Liver (tissue), 9 donors: ENCODE results near the gene SERTAD3. TPM values are rescaled to one million over a fixed set of nuclear protein-coding genes. Genes with fewer than 3 reads are reported as not detected.

Experiments
- DNase-seq: peaks from one replicate; pipeline ENCODE4 v3.0.0-alpha.2; 2017; ENCODE audit warnings: low spot score
- H3K27ac ChIP-seq, 2 donors: one replicate each; pipeline ENCODE4 v1.7.0; 2013; ENCODE audit warnings: inconsistent platforms in 2 of 2, low read length in 2 of 2, control low read depth in 1 of 2, low read depth in 1 of 2, mild to moderate bottlenecking in 1 of 2
- H3K27me3 ChIP-seq, 4 donors: one replicate each; pipeline versions ENCODE4 v1.6.1 to v1.7.0; 2013; ENCODE audit warnings: low read length in 3 of 4, inconsistent platforms in 1 of 4, mild to moderate bottlenecking in 1 of 4, moderate library complexity in 1 of 4; ENCODE audit not compliant: control insufficient read depth in 4 of 4, insufficient read depth in 4 of 4
- H3K36me3 ChIP-seq, 4 donors: one replicate each; pipeline versions ENCODE4 v1.6.1 to v1.7.0; 2013; ENCODE audit warnings: low read length in 3 of 4, mild to moderate bottlenecking in 3 of 4, low read depth in 1 of 4, moderate library complexity in 1 of 4; ENCODE audit not compliant: control insufficient read depth in 4 of 4, insufficient read depth in 3 of 4
- H3K4me1 ChIP-seq, 4 donors: one replicate each; pipeline versions ENCODE4 v1.6.1 to v1.7.0; 2013; ENCODE audit warnings: low read length in 3 of 4, mild to moderate bottlenecking in 3 of 4, moderate library complexity in 1 of 4; ENCODE audit not compliant: control insufficient read depth in 4 of 4, insufficient read depth in 4 of 4
- H3K4me3 ChIP-seq, 3 donors: one replicate each; pipeline versions ENCODE4 v1.6.1 to v1.7.0; 2013; ENCODE audit warnings: low read length in 3 of 3, control low read depth in 1 of 3, low read depth in 1 of 3, mild to moderate bottlenecking in 1 of 3
- H3K9ac ChIP-seq, 2 donors: one replicate each; pipeline ENCODE4 v1.7.0; 2013; ENCODE audit warnings: low read length in 2 of 2, mild to moderate bottlenecking in 2 of 2, moderate library complexity in 2 of 2, control low read depth in 1 of 2, low read depth in 1 of 2
- H3K9me3 ChIP-seq, 4 donors: one replicate each; pipeline versions ENCODE4 v1.6.1 to v1.7.0; 2013; ENCODE audit warnings: low read length in 3 of 4; ENCODE audit not compliant: control insufficient read depth in 4 of 4
- ATF3 ChIP-seq: IDR thresholded peaks from 2 replicates; pipeline ENCODE4 v1.6.1; 2016; ENCODE audit warnings: antibody characterized with exemption
- CTCF ChIP-seq: fragments of 150-350 bp; IDR thresholded peaks from 2 replicates; pipeline ENCODE4 v1.5.1; 2017; ENCODE audit warnings: improper control_type of control experiment, low read depth, low read length; ENCODE audit not compliant: missing input control
- EGR1 ChIP-seq, 2 donors: IDR thresholded peaks; 2 replicates each; pipeline ENCODE4 v1.6.1; 2016 to 2018; ENCODE audit warnings: antibody characterized with exemption in 2 of 2, low read depth in 2 of 2
- FOXA1 ChIP-seq: IDR thresholded peaks from 2 replicates; pipeline ENCODE4 v1.6.1; 2016; ENCODE audit warnings: antibody characterized with exemption
- FOXA2 ChIP-seq: IDR thresholded peaks from 2 replicates; pipeline ENCODE4 v1.6.1; 2016; ENCODE audit warnings: antibody characterized with exemption
- GABPA ChIP-seq, 2 donors: IDR thresholded peaks in 1 of 2; conservative IDR thresholded peaks in 1 of 2; 2 replicates each; pipeline ENCODE4 v1.6.1; 2016; ENCODE audit warnings: antibody characterized with exemption in 2 of 2, mild to moderate bottlenecking in 1 of 2, moderate library complexity in 1 of 2
- HNF4A ChIP-seq, 2 donors: conservative IDR thresholded peaks; 2 replicates each; pipeline ENCODE4 v1.6.1; 2016; ENCODE audit warnings: antibody characterized with exemption in 2 of 2, mild to moderate bottlenecking in 2 of 2
- HNF4G ChIP-seq: IDR thresholded peaks from 2 replicates; pipeline ENCODE4 v1.6.1; 2016; ENCODE audit warnings: antibody characterized with exemption
- JUND ChIP-seq, 2 donors: IDR thresholded peaks; 2 replicates each; pipeline ENCODE4 v1.6.1; 2016; ENCODE audit warnings: antibody characterized with exemption in 2 of 2
- MAX ChIP-seq: IDR thresholded peaks from 2 replicates; pipeline ENCODE4 v1.6.1; 2016; ENCODE audit warnings: antibody characterized with exemption
- NR2F2 ChIP-seq: IDR thresholded peaks from 2 replicates; pipeline ENCODE4 v1.6.1; 2016; ENCODE audit warnings: antibody characterized with exemption
- RAD21 ChIP-seq, 2 donors: IDR thresholded peaks; 2 replicates each; pipeline ENCODE4 v1.6.1; 2016; ENCODE audit warnings: antibody characterized with exemption in 2 of 2, mild to moderate bottlenecking in 2 of 2
- REST ChIP-seq: IDR thresholded peaks from 2 replicates; pipeline ENCODE4 v1.6.1; 2016; ENCODE audit warnings: antibody characterized with exemption, mild to moderate bottlenecking
- RXRA ChIP-seq, 2 donors: IDR thresholded peaks; 2 replicates each; pipeline ENCODE4 v1.6.1; 2017 to 2018; ENCODE audit warnings: antibody characterized with exemption in 2 of 2, mild to moderate bottlenecking in 1 of 2
- SP1 ChIP-seq: IDR thresholded peaks from 2 replicates; pipeline ENCODE4 v1.6.1; 2018; ENCODE audit warnings: antibody characterized with exemption, mild to moderate bottlenecking
- TAF1 ChIP-seq: conservative IDR thresholded peaks from 2 replicates; pipeline ENCODE4 v1.6.1; 2016; ENCODE audit warnings: antibody characterized with exemption, mild to moderate bottlenecking
- YY1 ChIP-seq: IDR thresholded peaks from 2 replicates; pipeline ENCODE4 v1.6.1; 2016; ENCODE audit warnings: antibody characterized with exemption, mild to moderate bottlenecking
- ZBTB33 ChIP-seq: IDR thresholded peaks from 2 replicates; pipeline ENCODE4 v1.6.1; 2016; ENCODE audit warnings: antibody characterized with exemption
- WGBS: extraction: QIAGEN DNeasy Blood & Tissue Kit; methylation state at CpG from one replicate; pipeline ENCODE4 v1.1.7; 2013; 5-methylcytosine and 5-hydroxymethylcytosine counted together
- polyA plus RNA-seq, 2 donors: library from polyadenylated mRNA; stranded (reverse) in 1 of 2; unstranded in 1 of 2; fragments of 200-250 nt in 1 of 2; fragments of >200 nt in 1 of 2; fragmentation: Nextera tagmentation in 1 of 2; extraction: Ambion mirVana in 1 of 2; gene quantifications; one replicate each; pipeline versions ENCODE4 v1.2.1 to v1.2.3, GENCODE V29; 2013 to 2015
- total RNA-seq, 2 donors: library from RNA; depleted of rRNA; stranded (reverse); fragments of >200 nt; gene quantifications; one replicate each; pipeline ENCODE4 v1.2.3, GENCODE V29; 2014
- donor health status: healthy.
- donor health status: healthy.
- donor health status: healthy.
- donor health status: healthy.
- donor health status: healthy.

The SERTAD3 gene
- total and polyA plus RNA-seq, 4 donors, result 6.1 to 8.9 (median 6.9) TPM

GRCh38 chr19:40457953-40458596 is 13.9 kb upstream of the SERTAD3 start:
- Histone ChIP-seq H3K4me1 (peaks cover 0 to 17% (median 14%) of the 10 kb centered on the region in 4 donors), H3K9me3 (no peaks in the 10 kb centered on the region), H3K36me3 (peaks cover 2 to 14% (median 7%) of the 10 kb centered on the region in 4 donors), H3K4me3 (no peak overlapping the region), H3K9ac (no peak overlapping the region), H3K27ac (no peak overlapping the region), H3K27me3 (no peaks in the 10 kb centered on the region)
- TF ChIP-seq TAF1 (no peak), RAD21 (IDR thresholded peaks at IDR 0.05) (no peak), EGR1 (IDR thresholded peaks at IDR 0.05; ENCODE audit: low read depth in 2 of 2) (no peak), YY1 (no peak), RXRA (IDR thresholded peaks at IDR 0.05) (no peak), FOXA2 (no peak), REST (no peak), JUND (IDR thresholded peaks at IDR 0.05) (no peak), ZBTB33 (no peak), CTCF (no peak), FOXA1 (no peak), HNF4A (conservative IDR thresholded peaks at IDR 0.05) (no peak), GABPA (IDR thresholded peaks at IDR 0.05 in 1 of 2, conservative IDR thresholded peaks at IDR 0.05 in 1 of 2) (no peak), SP1 (no peak)
- no peak for DNase-seq
- 92% methylated on average over 27 of the region's 27 CpGs for WGBS

GRCh38 chr19:40457048-40457447 is 12.9 kb upstream of the SERTAD3 start:
- TF ChIP-seq FOXA1 (no peak), EGR1 (IDR thresholded peaks at IDR 0.05; ENCODE audit: low read depth in 2 of 2) (no peak), RXRA (IDR thresholded peaks at IDR 0.05) (no peak), HNF4A (conservative IDR thresholded peaks at IDR 0.05) (no peak), CTCF (no peak), NR2F2 (no peak), RAD21 (IDR thresholded peaks at IDR 0.05) (no peak), ATF3 (no peak), GABPA (IDR thresholded peaks at IDR 0.05 in 1 of 2, conservative IDR thresholded peaks at IDR 0.05 in 1 of 2) (no peak), MAX (no peak), JUND (IDR thresholded peaks at IDR 0.05) (no peak), ZBTB33 (no peak), TAF1 (no peak), HNF4G (no peak), FOXA2 (no peak), SP1 (no peak)
- Histone ChIP-seq H3K4me1 (peaks cover 0 to 11% (median 10%) of the 10 kb centered on the region in 4 donors), H3K27ac (no peak overlapping the region), H3K27me3 (no peaks in the 10 kb centered on the region), H3K9me3 (no peaks in the 10 kb centered on the region), H3K9ac (no peak overlapping the region), H3K36me3 (peaks cover 2 to 14% (median 7%) of the 10 kb centered on the region in 4 donors), H3K4me3 (no peak overlapping the region)
- whole genome bisulfite sequencing, result 94% methylated on average over 5 of the region's 5 CpGs
- no peak for DNase-seq
